HG02973 (cell line): ENCODE results near the gene SPOP.
"Not testable (repeated sequence)": the region's sequence is repeated elsewhere in the genome, so short reads cannot be mapped to it uniquely, and the experiment has no call there.

Source experiments
- ATAC-seq: cut with Tn5 transposase; IDR thresholded peaks from one replicate; pipeline ENCODE4 v1.9.1; 2021; ENCODE audit warnings: moderate library complexity; ENCODE audit not compliant: unreplicated experiment

SPOP gene

DNA sequence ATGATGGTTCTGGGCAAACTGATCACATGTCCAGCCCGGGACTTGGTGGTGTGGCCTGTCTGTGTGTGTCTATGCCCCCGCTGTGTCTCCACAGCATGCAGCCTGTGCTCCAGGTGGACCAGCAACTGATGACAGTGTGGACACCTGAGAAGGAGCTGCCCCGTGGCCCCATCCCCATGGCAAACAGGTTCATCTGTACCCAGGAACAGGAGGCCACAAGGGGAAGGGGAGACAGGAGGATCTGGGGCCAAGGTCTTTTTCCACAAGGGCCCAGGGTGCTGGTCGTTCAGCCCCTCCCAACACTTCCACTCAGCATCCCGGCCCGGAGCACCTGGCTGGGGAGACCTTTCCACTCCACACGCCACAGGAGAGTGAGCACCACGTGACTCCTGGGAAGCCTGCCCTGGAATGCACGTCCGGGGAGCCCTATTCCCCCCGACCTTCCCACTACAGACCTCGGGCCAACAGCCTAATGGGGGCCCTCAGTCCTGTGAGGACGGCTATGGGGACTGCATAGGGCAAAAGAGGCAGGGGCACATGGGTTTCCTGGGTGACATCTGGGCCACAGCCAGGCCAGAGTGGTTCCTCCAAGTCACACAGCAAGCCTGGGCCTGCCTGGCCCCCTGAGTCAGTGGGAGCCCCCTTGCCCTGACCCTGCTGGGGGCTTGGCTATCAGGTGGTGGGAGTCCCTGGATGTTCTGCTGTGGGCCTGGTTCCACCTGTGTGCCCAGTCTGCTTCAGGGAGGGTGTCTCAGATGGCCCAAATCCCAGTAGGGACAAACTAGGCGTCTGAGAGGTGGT, 123.0 kb downstream of the SPOP start:
- ATAC-seq: no peak

DNA sequence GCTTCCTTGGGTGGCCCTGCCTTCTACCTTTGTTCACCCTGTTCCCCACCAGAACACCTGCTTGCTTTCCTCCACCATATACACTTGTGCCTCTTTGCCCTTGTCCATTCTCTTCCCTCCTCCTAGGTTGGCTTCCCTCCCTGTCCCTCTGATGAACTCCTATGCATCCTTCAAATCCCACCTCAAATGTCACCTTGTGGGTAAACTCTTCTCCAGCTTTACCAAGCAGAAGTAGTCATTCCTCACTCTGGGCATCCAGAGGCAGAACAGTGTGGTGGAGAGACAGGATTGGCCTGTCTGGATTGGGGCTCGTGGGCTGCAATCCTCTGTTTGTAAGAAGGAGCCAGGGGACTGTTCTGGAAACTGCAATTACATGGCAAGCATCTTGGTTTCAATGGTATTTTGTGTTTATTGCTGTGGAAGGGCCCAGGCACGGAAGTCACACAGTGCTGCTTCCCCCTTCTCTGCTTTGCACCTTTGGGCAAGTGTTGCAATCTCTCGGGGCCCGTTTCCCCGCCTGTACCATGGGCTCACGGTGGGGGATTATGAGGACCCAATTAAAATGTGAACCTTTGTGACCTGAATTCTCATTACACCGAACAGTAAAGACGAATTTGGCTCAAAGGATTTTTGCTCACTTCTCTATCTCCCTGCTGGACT, 124.1 kb downstream of the SPOP start:
- no peak for ATAC-seq

DNA sequence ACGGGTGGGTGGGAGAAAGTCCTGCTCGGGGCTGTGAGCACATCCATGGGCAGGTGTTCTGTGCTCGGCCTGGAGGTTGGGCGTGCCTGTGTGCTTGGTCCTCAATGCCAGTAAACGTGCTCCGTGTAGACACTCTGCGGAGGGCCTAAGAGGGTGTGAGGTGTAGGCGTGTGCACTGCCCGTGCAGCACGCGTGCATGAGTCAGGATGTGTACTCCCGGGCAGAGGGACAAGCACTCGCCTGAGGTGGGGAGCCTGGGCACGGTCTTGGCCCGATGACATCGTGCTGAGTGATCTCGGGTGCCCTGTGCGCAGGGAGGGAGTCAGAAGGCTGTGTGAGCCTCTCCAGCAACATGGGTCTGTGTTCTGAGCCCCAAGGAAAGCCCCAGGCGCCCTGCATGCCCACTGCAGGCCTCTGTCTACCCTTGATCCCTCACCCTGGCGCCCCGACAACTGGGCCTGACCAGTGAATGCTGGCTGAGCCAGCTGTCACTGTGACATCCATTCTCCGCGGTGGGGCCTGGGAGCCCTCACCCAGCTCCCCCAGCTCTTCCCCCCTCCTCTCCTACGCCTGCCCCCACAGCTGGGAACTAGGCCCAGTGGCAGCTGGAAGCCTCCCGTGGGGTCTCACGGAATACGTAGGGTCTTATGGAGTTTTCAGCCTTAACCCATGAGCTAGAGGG, 125.7 kb downstream of the SPOP start:
- no peak for ATAC-seq

DNA sequence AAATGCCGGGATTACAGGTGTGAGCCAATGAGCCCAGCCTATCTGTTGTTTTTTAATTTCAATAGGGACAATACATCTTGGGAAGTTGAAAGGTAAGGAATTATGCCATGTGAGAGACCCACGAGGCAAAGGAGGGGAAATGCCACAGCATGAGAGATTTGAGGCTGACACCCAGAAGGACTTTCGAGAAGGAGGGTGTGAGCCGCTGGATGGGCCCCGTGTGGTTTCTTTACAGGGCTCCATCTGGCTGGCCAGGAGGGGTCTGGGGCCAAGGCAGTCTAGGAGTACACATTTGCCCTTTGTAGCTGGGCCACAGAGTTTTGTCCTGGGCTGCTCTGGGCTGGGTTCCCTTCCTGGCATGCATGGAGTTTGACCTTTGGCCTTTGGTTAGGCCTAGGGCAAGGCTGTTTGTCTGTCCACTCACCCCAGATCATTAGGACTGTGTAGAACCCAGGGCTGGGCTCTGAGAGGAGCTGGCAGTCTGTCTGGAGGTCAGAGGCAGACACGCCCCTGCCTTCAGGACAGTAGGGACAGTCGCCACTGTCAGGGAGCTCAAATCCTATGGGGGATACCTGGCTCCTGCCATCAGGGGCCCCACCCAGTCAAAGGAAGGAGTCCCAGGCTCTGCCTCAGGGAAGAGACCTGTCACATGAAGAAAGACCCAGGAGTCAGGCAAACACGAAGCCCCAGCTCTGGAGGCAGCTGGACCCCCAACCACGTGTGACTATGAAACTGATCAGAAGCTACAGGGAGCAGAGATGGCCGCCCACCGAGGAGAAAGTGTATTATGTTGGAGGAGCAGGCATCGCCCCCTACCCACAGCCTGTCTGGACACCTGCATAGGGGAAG, 126.5 kb downstream of the SPOP start:
- no peak for ATAC-seq

GRCh38 chr17:49550764-49551163, 127.1 kb downstream of the SPOP start:
- ATAC-seq: not testable (repeated sequence)

DNA sequence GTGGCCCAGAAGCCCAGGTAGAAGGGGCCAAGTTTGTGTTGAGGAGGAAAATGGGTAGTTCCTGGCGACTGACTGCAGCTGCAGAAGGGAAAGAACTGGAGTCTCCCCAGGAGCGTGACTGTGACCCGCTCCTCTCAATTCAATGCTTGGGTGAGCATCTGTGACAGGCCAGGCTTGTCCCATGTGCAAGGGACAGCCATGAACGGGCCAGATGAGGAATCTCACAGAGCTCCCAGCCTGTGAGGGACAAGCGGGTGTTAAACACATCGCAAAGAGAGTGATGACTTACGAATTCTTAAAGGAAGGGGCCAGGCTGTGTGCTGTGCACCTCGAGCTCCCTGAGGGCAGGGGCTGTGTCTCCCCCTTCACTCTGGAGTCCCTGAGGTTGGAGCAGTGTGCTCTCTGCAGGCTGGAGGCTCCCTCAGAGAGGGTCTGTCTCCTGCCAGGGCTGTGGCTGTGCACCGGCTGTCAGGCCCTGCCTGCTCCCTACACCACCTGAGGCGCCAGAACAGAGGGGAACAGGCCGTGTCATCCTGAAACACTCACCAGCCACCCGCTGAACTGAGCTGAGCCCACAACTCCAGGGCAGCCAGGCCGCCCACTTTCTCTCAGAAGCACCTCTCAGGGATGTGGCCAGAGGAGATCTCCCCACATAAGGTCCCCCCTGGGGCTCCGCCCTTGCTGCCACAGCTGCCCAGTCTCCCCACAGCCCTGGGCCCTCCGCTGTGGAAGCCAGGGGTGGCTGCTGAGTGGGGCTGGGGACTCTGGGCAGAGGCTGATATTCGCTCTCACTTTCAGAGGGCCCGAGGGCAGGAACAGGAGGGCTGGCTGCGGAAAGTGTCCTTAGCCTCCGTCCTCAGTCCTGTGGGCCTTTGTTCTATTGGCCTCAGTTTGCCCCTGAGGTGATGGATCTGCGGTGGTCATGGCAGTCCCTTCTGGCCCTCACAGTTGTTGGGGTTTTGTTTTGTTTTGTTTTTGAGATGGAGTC, 127.9 kb downstream of the SPOP start:
- ATAC-seq: no peak

DNA sequence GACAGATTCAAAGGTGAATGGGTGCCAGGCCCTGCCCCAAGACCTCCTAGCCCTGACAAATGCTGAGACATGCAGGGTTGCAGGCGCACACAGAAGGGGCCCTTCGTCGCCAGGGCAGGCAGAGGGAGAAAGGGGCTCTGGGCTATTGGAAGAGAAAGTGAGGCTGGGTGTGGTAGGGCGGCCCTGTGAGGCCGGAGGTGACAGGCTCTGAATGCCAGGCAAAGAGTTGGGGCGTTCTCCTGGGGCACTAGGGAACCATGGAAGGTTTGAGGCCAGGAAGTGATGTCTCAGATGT, 128.6 kb downstream of the SPOP start:
- ATAC-seq: no peak
